HEK293 (cell line): ENCODE measurements around the gene SLC29A3.
A peak's percentile ranks its signal among the peaks of the same experiment; 100 is the strongest.

Experiments
- CTCF ChIP-seq: fragments of 450-650 bp; formaldehyde crosslinking; IDR thresholded peaks from 2 replicates; pipeline ENCODE4 v1.5.1; 2016; ENCODE audit warnings: missing biosample characterization, missing genetic modification characterization
- GLIS1 ChIP-seq: fragments of 450-650 bp; formaldehyde crosslinking; IDR thresholded peaks from 2 replicates; pipeline ENCODE4 v1.5.1; 2016; ENCODE audit warnings: missing biosample characterization, missing genetic modification characterization
- HOXC10 ChIP-seq: sonication (generic); formaldehyde crosslinking; IDR thresholded peaks from 2 replicates; pipeline ENCODE4 v1.8.1; 2023; ENCODE audit warnings: mild to moderate bottlenecking, missing genetic modification reagents
- MYNN ChIP-seq: fragments of 450-650 bp; formaldehyde crosslinking; IDR thresholded peaks from 2 replicates; pipeline ENCODE4 v1.5.1; 2016; ENCODE audit warnings: missing biosample characterization, missing genetic modification characterization, borderline replicate concordance
- PRDM1 ChIP-seq: fragments of 450-650 bp; formaldehyde crosslinking; IDR thresholded peaks from 2 replicates; pipeline ENCODE4; 2016; ENCODE audit warnings: missing biosample characterization, missing genetic modification characterization
- SP7 ChIP-seq: fragments of 450-650 bp; formaldehyde crosslinking; IDR thresholded peaks from 2 replicates; pipeline ENCODE4 v1.5.1; 2016; ENCODE audit warnings: missing biosample characterization, missing genetic modification characterization
- TCF7L2 ChIP-seq: IDR thresholded peaks from 2 replicates; pipeline ENCODE4 v1.6.1; 2011; ENCODE audit warnings: low read depth, mild to moderate bottlenecking, inconsistent platforms, low read length, moderate library complexity, borderline replicate concordance
- ZBTB20 ChIP-seq: fragments of 450-650 bp; formaldehyde crosslinking; IDR thresholded peaks from 2 replicates; pipeline ENCODE4 v1.5.1; 2016; ENCODE audit warnings: missing biosample characterization, missing genetic modification characterization
- ZFP37 ChIP-seq: fragments of 450-650 bp; formaldehyde crosslinking; IDR thresholded peaks from 2 replicates; pipeline ENCODE4 v1.5.1; 2016; ENCODE audit warnings: missing biosample characterization, missing genetic modification characterization
- ZNF133 ChIP-seq: fragments of 450-650 bp; formaldehyde crosslinking; IDR thresholded peaks from 2 replicates; pipeline ENCODE4 v1.5.1; 2016; ENCODE audit warnings: missing biosample characterization, missing genetic modification characterization
- ZNF169 ChIP-seq: fragments of 450-650 bp; formaldehyde crosslinking; IDR thresholded peaks from 2 replicates; pipeline ENCODE4 v1.5.1; 2016; ENCODE audit warnings: missing biosample characterization, missing genetic modification characterization
- ZNF174 ChIP-seq: fragments of 450-650 bp; formaldehyde crosslinking; IDR thresholded peaks from 2 replicates; pipeline ENCODE4 v1.5.0; 2017; ENCODE audit warnings: missing biosample characterization, mild to moderate bottlenecking, missing genetic modification characterization
- ZNF223 ChIP-seq: fragments of 450-650 bp; formaldehyde crosslinking; IDR thresholded peaks from 2 replicates; pipeline ENCODE4 v1.5.1; 2016; ENCODE audit warnings: missing biosample characterization, missing genetic modification characterization
- ZNF274 ChIP-seq, 2 experiments: fragments of 200-500 bp in 1 of 2; fragments of 450-650 bp in 1 of 2; sonication (Bioruptor generic) in 1 of 2; formaldehyde crosslinking in 1 of 2; IDR thresholded peaks; 2 replicates each; pipeline versions ENCODE4 v1.5.1 to v1.6.1; 2014 to 2016; ENCODE audit warnings: borderline replicate concordance in 1 of 2, inconsistent platforms in 1 of 2, low read length in 1 of 2, missing biosample characterization in 1 of 2, missing genetic modification characterization in 1 of 2
- ZNF302 ChIP-seq: fragments of 450-650 bp; formaldehyde crosslinking; IDR thresholded peaks from 2 replicates; pipeline ENCODE4 v1.5.1; 2016; ENCODE audit warnings: missing biosample characterization, missing genetic modification characterization, low read depth
- ZNF350 ChIP-seq: fragments of 450-650 bp; formaldehyde crosslinking; IDR thresholded peaks from 2 replicates; pipeline ENCODE4 v1.5.0; 2017; ENCODE audit warnings: missing biosample characterization, mild to moderate bottlenecking, missing genetic modification characterization
- ZNF391 ChIP-seq: fragments of 450-650 bp; formaldehyde crosslinking; IDR thresholded peaks from 2 replicates; pipeline ENCODE4 v1.5.1; 2016; ENCODE audit warnings: low read depth, missing biosample characterization, missing genetic modification characterization, borderline replicate concordance
- ZNF416 ChIP-seq: fragments of 450-650 bp; formaldehyde crosslinking; IDR thresholded peaks from 2 replicates; pipeline ENCODE4 v1.5.1; 2016; ENCODE audit warnings: missing biosample characterization, missing genetic modification characterization
- ZNF423 ChIP-seq: fragments of 450-650 bp; formaldehyde crosslinking; IDR thresholded peaks from 2 replicates; pipeline ENCODE4 v1.5.1; 2016; ENCODE audit warnings: missing biosample characterization, missing genetic modification characterization
- ZNF48 ChIP-seq: fragments of 450-650 bp; formaldehyde crosslinking; IDR thresholded peaks from 2 replicates; pipeline ENCODE4 v1.5.1; 2016; ENCODE audit warnings: missing biosample characterization, missing genetic modification characterization
- ZNF501 ChIP-seq: fragments of 450-650 bp; formaldehyde crosslinking; IDR thresholded peaks from 2 replicates; pipeline ENCODE4 v1.5.1; 2016; ENCODE audit warnings: missing biosample characterization, missing genetic modification characterization
- ZNF510 ChIP-seq: fragments of 450-650 bp; formaldehyde crosslinking; IDR thresholded peaks from 2 replicates; pipeline ENCODE4 v1.5.1; 2018; ENCODE audit warnings: mild to moderate bottlenecking, missing genetic modification characterization, missing biosample characterization; ENCODE audit not compliant: insufficient replicate concordance
- ZNF580 ChIP-seq: fragments of 450-650 bp; formaldehyde crosslinking; IDR thresholded peaks from 2 replicates; pipeline ENCODE4 v1.5.1; 2016; ENCODE audit warnings: missing biosample characterization, missing genetic modification characterization
- ZNF660 ChIP-seq: fragments of 450-650 bp; IDR thresholded peaks from 2 replicates; pipeline ENCODE4 v1.5.1; 2018; ENCODE audit warnings: missing biosample characterization, mild to moderate bottlenecking, missing genetic modification characterization
- ZNF677 ChIP-seq: fragments of 450-650 bp; IDR thresholded peaks from 2 replicates; pipeline ENCODE4 v1.5.0; 2018; ENCODE audit warnings: missing biosample characterization, mild to moderate bottlenecking, missing genetic modification characterization, moderate library complexity
- ZNF76 ChIP-seq: fragments of 450-650 bp; formaldehyde crosslinking; IDR thresholded peaks from 2 replicates; pipeline ENCODE4; 2016; ENCODE audit warnings: low read depth, missing biosample characterization, missing genetic modification characterization, borderline replicate concordance
- ZNF830 ChIP-seq: fragments of 450-650 bp; IDR thresholded peaks from 2 replicates; pipeline ENCODE4 v1.5.0; 2018; ENCODE audit warnings: missing biosample characterization, missing genetic modification characterization, low read depth, mild to moderate bottlenecking, moderate library complexity
- TF ChIP-seq, protein P1 (sequence below): fragments of 450-650 bp; formaldehyde crosslinking; IDR thresholded peaks from 2 replicates; pipeline ENCODE4 v1.5.1; 2017; ENCODE audit warnings: missing biosample characterization, mild to moderate bottlenecking, missing genetic modification characterization, moderate library complexity
- TF ChIP-seq, protein P2 (sequence below): fragments of 450-650 bp; formaldehyde crosslinking; optimal IDR thresholded peaks from 2 replicates; pipeline ENCODE3; 2016; ENCODE audit warnings: missing biosample characterization, mild to moderate bottlenecking, missing genetic modification characterization
- TF ChIP-seq, protein P3 (sequence below): fragments of 450-650 bp; formaldehyde crosslinking; IDR thresholded peaks from 2 replicates; pipeline ENCODE4 v1.5.0; 2017; ENCODE audit warnings: missing biosample characterization, missing genetic modification characterization, borderline replicate concordance

Gene SLC29A3

GRCh38 chr10:71383972-71384687 is 65.1 kb downstream of the SLC29A3 start (continued):
- TF ChIP-seq, protein P1, sequence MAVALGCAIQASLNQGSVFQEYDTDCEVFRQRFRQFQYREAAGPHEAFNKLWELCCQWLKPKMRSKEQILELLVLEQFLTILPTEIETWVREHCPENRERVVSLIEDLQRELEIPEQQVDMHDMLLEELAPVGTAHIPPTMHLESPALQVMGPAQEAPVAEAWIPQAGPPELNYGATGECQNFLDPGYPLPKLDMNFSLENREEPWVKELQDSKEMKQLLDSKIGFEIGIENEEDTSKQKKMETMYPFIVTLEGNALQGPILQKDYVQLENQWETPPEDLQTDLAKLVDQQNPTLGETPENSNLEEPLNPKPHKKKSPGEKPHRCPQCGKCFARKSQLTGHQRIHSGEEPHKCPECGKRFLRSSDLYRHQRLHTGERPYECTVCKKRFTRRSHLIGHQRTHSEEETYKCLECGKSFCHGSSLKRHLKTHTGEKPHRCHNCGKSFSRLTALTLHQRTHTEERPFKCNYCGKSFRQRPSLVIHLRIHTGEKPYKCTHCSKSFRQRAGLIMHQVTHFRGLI (tag by site-specific recombination): 0 out of 2 replicates have a peak, but pooled peaks have one; percentile 27
- no peak for TF ChIP-seq MYNN (tag by site-specific recombination)
- TF ChIP-seq, protein P2, sequence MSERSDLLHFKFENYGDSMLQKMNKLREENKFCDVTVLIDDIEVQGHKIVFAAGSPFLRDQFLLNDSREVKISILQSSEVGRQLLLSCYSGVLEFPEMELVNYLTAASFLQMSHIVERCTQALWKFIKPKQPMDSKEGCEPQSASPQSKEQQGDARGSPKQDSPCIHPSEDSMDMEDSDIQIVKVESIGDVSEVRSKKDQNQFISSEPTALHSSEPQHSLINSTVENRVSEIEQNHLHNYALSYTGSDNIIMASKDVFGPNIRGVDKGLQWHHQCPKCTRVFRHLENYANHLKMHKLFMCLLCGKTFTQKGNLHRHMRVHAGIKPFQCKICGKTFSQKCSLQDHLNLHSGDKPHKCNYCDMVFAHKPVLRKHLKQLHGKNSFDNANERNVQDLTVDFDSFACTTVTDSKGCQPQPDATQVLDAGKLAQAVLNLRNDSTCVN (tag by site-specific recombination): no peak
- TF ChIP-seq ZNF223 (tag by site-specific recombination): 0 out of 2 replicates have a peak, but pooled peaks have one; percentile 12
- no peak for TF ChIP-seq ZNF350 (tag by site-specific recombination)
- TF ChIP-seq, protein P3, sequence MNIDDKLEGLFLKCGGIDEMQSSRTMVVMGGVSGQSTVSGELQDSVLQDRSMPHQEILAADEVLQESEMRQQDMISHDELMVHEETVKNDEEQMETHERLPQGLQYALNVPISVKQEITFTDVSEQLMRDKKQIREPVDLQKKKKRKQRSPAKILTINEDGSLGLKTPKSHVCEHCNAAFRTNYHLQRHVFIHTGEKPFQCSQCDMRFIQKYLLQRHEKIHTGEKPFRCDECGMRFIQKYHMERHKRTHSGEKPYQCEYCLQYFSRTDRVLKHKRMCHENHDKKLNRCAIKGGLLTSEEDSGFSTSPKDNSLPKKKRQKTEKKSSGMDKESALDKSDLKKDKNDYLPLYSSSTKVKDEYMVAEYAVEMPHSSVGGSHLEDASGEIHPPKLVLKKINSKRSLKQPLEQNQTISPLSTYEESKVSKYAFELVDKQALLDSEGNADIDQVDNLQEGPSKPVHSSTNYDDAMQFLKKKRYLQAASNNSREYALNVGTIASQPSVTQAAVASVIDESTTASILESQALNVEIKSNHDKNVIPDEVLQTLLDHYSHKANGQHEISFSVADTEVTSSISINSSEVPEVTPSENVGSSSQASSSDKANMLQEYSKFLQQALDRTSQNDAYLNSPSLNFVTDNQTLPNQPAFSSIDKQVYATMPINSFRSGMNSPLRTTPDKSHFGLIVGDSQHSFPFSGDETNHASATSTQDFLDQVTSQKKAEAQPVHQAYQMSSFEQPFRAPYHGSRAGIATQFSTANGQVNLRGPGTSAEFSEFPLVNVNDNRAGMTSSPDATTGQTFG (tag by site-specific recombination): no peak
- TF ChIP-seq ZBTB20: no peak
- no peak for TF ChIP-seq ZNF391
- TF ChIP-seq HOXC10 (CRISPR knock-in tag): no peak
- no peak for TF ChIP-seq ZNF133 (tag by site-specific recombination)
- no peak for TF ChIP-seq ZNF169 (tag by site-specific recombination)
- TF ChIP-seq PRDM1 (tag by site-specific recombination): no peak
- no peak for TF ChIP-seq ZNF416 (tag by site-specific recombination)
- TF ChIP-seq ZNF510 (tag by site-specific recombination): no peak
- TF ChIP-seq TCF7L2: no peak
- no peak for TF ChIP-seq ZNF830
- peak; percentile 58; the same call in 1 of the 2 replicates for TF ChIP-seq ZNF660 (tag by site-specific recombination)
- TF ChIP-seq ZFP37 (tag by site-specific recombination): no peak
- TF ChIP-seq ZNF677: no peak
- 0 out of 2 replicates have a peak, but pooled peaks have one; percentile 12 for TF ChIP-seq SP7
- 0 out of 2 replicates have a peak, but pooled peaks have one; percentile 45 for TF ChIP-seq ZNF423 (tag by site-specific recombination)
- peak; percentile 83 for TF ChIP-seq CTCF (tag by site-specific recombination)
- TF ChIP-seq ZNF501: no peak
- no peak for TF ChIP-seq ZNF48 (tag by site-specific recombination)
- 0 out of 2 replicates have a peak, but pooled peaks have one; percentile 19 for TF ChIP-seq ZNF76
- no peak for TF ChIP-seq ZNF580 (tag by site-specific recombination)
- TF ChIP-seq ZNF302 (tag by site-specific recombination): no peak
- TF ChIP-seq ZNF274 (IDR thresholded peaks at IDR 0.05; ENCODE audit: low read length): no peak
- no peak for TF ChIP-seq ZNF274 (tag by site-specific recombination; IDR thresholded peaks at IDR 0.05; ENCODE audit: borderline replicate concordance)
- TF ChIP-seq GLIS1 (tag by site-specific recombination): peak; percentile 55; the same call in 1 of the 2 replicates
- no peak for TF ChIP-seq ZNF174 (tag by site-specific recombination)
